NCI-H1694 treated with DMSO at 0.1 percent for 48 hours (cell line): ENCODE results near the gene PRRC2A.

Source experiments
- DNase-seq: peaks from one replicate; lab custom pipeline; 2025; lab: John Stamatoyannopoulos, UW

The PRRC2A gene

GRCh38 chr6:31626952-31627351 is 6.4 kb downstream of the PRRC2A start:
- no peak for DNase-seq

- no peak for DNase-seq
Measured at GRCh38 chr6:31627690-31628287, 7.3 kb downstream of the PRRC2A start.

- no peak for DNase-seq
Measured at GRCh38 chr6:31629014-31629413, 8.5 kb downstream of the PRRC2A start.

GRCh38 chr6:31630177-31630934 is 9.8 kb downstream of the PRRC2A start:
- DNase-seq = no peak

- no peak for DNase-seq
Measured at GRCh38 chr6:31631209-31631608, 10.7 kb downstream of the PRRC2A start.

GRCh38 chr6:31631681-31632278 is 11.3 kb downstream of the PRRC2A start:
- no peak for DNase-seq

- DNase-seq = no peak
Measured at GRCh38 chr6:31632279-31632946, 11.9 kb downstream of the PRRC2A start.

- no peak for DNase-seq
Measured at GRCh38 chr6:31633447-31633846, 12.9 kb downstream of the PRRC2A start.

- no peak for DNase-seq
Measured at GRCh38 chr6:31634131-31634530, 13.6 kb downstream of the PRRC2A start.

GRCh38 chr6:31634969-31635575 is 14.6 kb downstream of the PRRC2A start:
- DNase-seq = no peak

- no peak for DNase-seq
Measured at GRCh38 chr6:31636698-31637596, 16.4 kb downstream of the PRRC2A start.

- DNase-seq = no peak
Measured at GRCh38 chr6:31639043-31639442, 18.5 kb downstream of the PRRC2A start.

GRCh38 chr6:31639449-31639861 is 18.9 kb downstream of the PRRC2A start:
- no peak for DNase-seq

GRCh38 chr6:31640612-31641011 is 20.1 kb downstream of the PRRC2A start:
- DNase-seq = no peak

GRCh38 chr6:31641370-31641769 is 20.9 kb downstream of the PRRC2A start:
- no peak for DNase-seq

- no peak for DNase-seq
Measured at GRCh38 chr6:31642798-31643570, 22.5 kb downstream of the PRRC2A start.

- DNase-seq = no peak
Measured at GRCh38 chr6:31643818-31644454, 23.4 kb downstream of the PRRC2A start.

- DNase-seq = no peak
Measured at GRCh38 chr6:31645325-31645724, 24.8 kb downstream of the PRRC2A start.

GRCh38 chr6:31651602-31652191 is 31.2 kb downstream of the PRRC2A start:
- peak; percentile 46 for DNase-seq
